ENCODE results near the gene CCNF. TPM values are rescaled to one million over a fixed set of nuclear protein-coding genes. Genes with fewer than 3 reads are reported as not detected.

Gene CCNF
- total and polyA plus RNA-seq, 10 of the 15 experiments (the other 5 are each of a cell fraction or from before 2014, with no cell fraction given) = 4.0 to 63.2 (median 27.5) TPM

GRCh38 chr16:2462031-2462866 is 33.0 kb downstream of the CCNF start (continued):
- TF ChIP-seq NKRF (conservative IDR thresholded peaks at IDR 0.05) = no peak
- no peak for TF ChIP-seq NFXL1 (IDR thresholded peaks at IDR 0.05; ENCODE audit: borderline replicate concordance)
- no peak for TF ChIP-seq HCFC1 (IDR thresholded peaks at IDR 0.05; ENCODE audit: low read length)
- TF ChIP-seq RB1 (IDR thresholded peaks at IDR 0.05; ENCODE audit: borderline replicate concordance) = no peak

GRCh38 chr16:2464333-2464732 is 35.1 kb downstream of the CCNF start:
- peaks cover 6% of the 10 kb centered on the region for H3K79me2 ChIP-seq (ENCODE audit: control insufficient read depth, insufficient read depth, low read length)
- SMC1A ChIA-PET (ENCODE audit: uncharacterized antibody, unreplicated experiment) = no interaction called here
- intact Hi-C loops (cut with micrococcal nuclease; ENCODE audit: unreplicated experiment) (no loop called here), in situ Hi-C loops (cut with MboI) (no loop called here)
- WGBS (ENCODE audit: insufficient coverage, insufficient replicate concordance, low lambda C conversion rate, missing lambda C conversion rate) = 85% methylated on average over 12 of the region's 12 CpGs
- H4K20me1 ChIP-seq (ENCODE audit: control insufficient read depth, insufficient read depth) = no peaks in the 10 kb centered on the region
- no peak overlapping the region for H2AFZ ChIP-seq (ENCODE audit: control insufficient read depth, low read depth, low read length)
- CTCF ChIA-PET = no interaction called here
- FAIRE-seq (no peak), ATAC-seq (no peak), DNase-seq (ENCODE audit: low read depth, low spot score) (no peak)
- POLR2A ChIA-PET = no interaction called here
- RAD21 ChIA-PET (ENCODE audit: unreplicated experiment) = no interaction called here
- H3K9ac ChIP-seq (ENCODE audit: control insufficient read depth, insufficient read depth, low read length) = no peak overlapping the region
- no peaks in the 10 kb centered on the region; a peak in 1 of 4 replicates for H3K36me3 ChIP-seq (ENCODE audit: control insufficient read depth in 2 of 2, insufficient read depth in 2 of 2, low read length in 1 of 2)
- BruUV-seq (replicated peaks) = no TSS peak
- TF ChIP-seq SMC3 (IDR thresholded peaks at IDR 0.05; ENCODE audit: borderline replicate concordance, low read length) = no peak
- no peaks in the 10 kb centered on the region for H3K27me3 ChIP-seq (replicated peaks in 1 of 2; ENCODE audit: control insufficient read depth in 2 of 2, insufficient read depth in 2 of 2, low read length in 1 of 2)
- peaks cover 13% of the 10 kb centered on the region for H3K4me1 ChIP-seq (ENCODE audit: control insufficient read depth, insufficient read depth, low read length)
- H3K4me2 ChIP-seq (ENCODE audit: control insufficient read depth, insufficient read depth) = no peak overlapping the region
- H3K27ac ChIP-seq (ENCODE audit: control insufficient read depth, insufficient read depth) = no peak overlapping the region
- H3K9me3 ChIP-seq (replicated peaks; ENCODE audit: control insufficient read depth, insufficient read depth, low read length) = no peaks in the 10 kb centered on the region
- no peak overlapping the region for H3K4me3 ChIP-seq
